NCI-H82 treated with DMSO at 0.1 percent for 48 hours (cell line): ENCODE results near the gene FHL3.

Source experiments
- DNase-seq: peaks from one replicate; lab custom pipeline; 2025; ENCODE audit not compliant: unreplicated experiment; lab: John Stamatoyannopoulos, UW

Gene FHL3

GRCh38 chr1:38014724-38015424 is 9.6 kb upstream of the FHL3 start:
- DNase-seq = no peak

- DNase-seq = peak; percentile 97
Measured at GRCh38 chr1:38014171-38014570, 8.9 kb upstream of the FHL3 start.

GRCh38 chr1:38013227-38013622 is 7.9 kb upstream of the FHL3 start:
- DNase-seq = no peak

GRCh38 chr1:38012363-38013226 is 7.3 kb upstream of the FHL3 start, which contains the start of gene UTP11:
UTP11 (plus strand) TSS chr1:38012734; CDS start chr1:38012803, 69 bp downstream.
- DNase-seq = peak; percentile 99

GRCh38 chr1:38009841-38010180 is 4.5 kb upstream of the FHL3 start:
- DNase-seq = no peak

- no peak for DNase-seq
Measured at GRCh38 chr1:38009088-38009840, 4.0 kb upstream of the FHL3 start.

GRCh38 chr1:38006008-38006828 is 904 bp upstream of the FHL3 start:
- DNase-seq = no peak

- DNase-seq = no peak
Measured at GRCh38 chr1:38004284-38005108, 818 bp downstream of the FHL3 start.

GRCh38 chr1:38003261-38004250 is 1.8 kb downstream of the FHL3 start:
- no peak for DNase-seq

- DNase-seq = no peak
Measured at GRCh38 chr1:38000529-38001455, 4.5 kb downstream of the FHL3 start.

- DNase-seq = no peak
Measured at GRCh38 chr1:38000233-38000528, 5.1 kb downstream of the FHL3 start.

- DNase-seq = no peak
Measured at GRCh38 chr1:37999430-38000232, 5.7 kb downstream of the FHL3 start.

GRCh38 chr1:37998913-37999429 is 6.3 kb downstream of the FHL3 start:
- no peak for DNase-seq

GRCh38 chr1:37998089-37998808 is 7.1 kb downstream of the FHL3 start:
- no peak for DNase-seq

GRCh38 chr1:37997256-37998088 is 7.8 kb downstream of the FHL3 start:
- no peak for DNase-seq
